HG03442 (cell line): ENCODE measurements around the gene UGT2B15.

ENCODE experiments used
- ATAC-seq: cut with Tn5 transposase; IDR thresholded peaks from one replicate; pipeline ENCODE4 v1.9.1; 2021; ENCODE audit warnings: mild to moderate bottlenecking, moderate library complexity; ENCODE audit not compliant: unreplicated experiment

UGT2B15 gene

DNA sequence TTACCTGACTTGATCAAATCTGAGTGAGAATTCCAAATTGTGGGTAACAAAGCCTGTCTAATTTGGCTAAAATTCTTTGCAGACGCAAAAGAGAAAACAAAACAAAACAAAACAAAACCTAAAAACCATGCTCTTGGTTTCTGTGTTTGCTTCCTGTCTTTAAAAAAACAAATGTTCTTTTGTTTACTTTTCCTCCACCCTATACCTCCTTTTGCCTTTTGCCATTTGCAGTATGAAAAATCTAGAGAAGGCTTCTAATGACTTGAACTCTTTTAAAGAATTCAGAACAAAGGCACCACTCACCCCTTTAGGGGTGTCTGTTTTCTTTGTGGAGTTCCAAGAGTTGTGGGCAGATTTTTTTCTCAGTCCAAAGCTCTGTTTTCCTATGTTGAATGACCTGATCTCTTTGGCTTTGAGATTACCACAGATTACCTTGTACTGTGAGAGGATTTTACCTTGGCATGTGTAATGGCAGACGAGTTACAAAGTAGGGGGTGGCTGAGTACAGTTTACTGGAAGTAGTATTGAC lies 13.9 kb downstream of the UGT2B15 start:
- peak; percentile 44 for ATAC-seq

DNA sequence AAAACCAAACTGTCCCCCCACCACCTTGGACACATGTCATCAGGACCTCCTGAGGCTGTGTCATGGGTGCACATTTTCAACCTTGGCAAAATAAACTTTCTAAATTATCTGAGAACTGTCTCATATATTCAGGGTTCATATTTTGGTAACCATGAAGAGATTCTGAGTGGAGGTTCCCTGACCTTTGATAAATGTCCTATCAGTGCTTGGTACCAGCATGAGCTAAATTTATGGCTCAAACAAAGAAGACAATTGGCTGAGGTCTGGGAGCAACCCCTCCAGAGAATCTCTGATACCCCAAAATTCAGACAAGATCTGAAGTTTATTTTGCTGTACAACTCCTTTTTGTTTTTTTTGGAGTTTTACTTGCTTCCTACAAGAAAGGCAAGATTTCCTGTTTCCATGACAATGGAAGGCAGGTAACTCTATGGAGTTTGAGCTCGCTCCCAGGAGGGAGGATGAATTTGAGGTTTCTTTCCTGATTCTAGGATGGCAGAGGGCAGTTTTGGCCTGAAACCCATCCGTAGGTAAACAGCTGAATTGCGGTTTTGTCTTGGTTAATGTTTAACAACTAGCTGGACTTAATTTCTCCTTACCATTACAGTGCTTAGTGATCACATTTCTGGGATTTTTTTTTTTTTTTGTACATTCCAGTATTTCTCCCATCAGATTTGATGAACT lies 14.5 kb downstream of the UGT2B15 start:
- peak; percentile 8 for ATAC-seq

DNA sequence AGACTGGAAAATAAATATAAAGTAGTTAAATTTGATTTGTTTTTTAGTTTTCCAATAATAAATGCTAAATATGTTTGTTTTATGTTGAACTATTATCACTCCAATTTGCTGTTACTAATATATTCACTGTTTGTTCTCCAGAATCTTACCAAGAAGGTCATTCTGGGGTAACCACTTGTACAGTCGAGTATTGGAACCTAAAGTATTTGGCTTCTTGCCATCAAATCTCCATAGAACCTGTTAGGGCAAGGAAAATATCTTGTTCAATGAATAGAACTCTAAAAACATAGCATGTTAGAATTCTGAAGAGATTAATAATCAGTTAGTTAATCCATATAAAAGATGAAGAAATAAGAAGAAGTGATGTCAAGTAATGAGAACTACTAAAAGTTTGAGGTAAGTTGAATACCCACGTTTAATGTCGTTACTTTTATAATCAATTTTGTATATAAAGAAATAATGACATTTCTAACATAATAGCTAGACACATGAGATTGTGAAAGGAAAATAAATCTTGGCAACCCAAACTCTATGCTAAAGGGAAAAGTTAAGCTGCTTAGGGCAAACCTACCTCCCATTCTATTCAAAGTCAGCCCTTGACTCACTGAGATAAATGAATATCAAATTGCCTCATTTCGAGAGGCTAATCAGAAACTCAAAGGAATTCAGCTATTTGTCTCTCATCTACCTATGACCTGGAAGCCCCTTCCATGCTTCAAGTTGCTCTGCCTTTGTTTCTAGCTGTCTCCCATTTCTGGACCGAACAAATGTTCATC lies 15.3 kb downstream of the UGT2B15 start:
- ATAC-seq, result no peak

DNA sequence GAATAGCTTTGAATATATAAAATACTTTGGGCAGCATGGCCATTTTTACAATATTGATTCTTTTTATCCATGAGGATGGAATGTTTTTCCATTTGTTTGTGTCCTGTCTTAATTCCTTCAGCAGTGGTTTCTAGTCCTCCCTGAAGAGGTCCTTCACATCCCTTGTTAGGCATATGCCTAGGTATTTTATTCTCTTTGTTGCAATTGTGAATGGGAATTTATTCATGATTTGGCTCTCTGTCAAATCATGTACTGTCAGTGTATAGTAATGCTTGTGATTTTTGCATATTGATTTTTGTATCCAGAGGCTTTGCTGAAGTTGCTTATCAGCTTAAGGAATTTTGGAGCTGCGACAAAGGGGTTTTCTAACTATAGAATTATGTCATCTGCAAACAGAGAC lies 18.5 kb downstream of the UGT2B15 start:
- no peak for ATAC-seq

DNA sequence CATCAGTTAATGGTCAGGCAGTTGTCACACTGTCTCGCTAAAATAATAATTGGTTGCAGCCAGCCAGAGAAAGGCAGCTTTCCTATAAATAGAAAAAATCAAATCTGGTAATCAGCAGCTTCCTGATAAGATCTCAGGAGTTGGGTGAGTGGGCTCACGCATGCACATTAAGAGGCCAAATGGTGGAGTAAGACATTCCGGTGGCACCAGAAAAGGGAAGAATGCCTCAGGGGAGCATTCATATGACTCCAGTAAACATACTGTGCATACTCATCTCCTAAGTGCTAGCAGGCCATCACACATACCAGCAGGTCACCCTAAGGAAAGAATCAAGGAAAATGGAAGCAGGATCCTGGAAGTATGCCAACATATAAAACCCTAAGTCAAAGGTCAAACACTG lies 40.1 kb downstream of the UGT2B15 start:
- no peak for ATAC-seq

DNA sequence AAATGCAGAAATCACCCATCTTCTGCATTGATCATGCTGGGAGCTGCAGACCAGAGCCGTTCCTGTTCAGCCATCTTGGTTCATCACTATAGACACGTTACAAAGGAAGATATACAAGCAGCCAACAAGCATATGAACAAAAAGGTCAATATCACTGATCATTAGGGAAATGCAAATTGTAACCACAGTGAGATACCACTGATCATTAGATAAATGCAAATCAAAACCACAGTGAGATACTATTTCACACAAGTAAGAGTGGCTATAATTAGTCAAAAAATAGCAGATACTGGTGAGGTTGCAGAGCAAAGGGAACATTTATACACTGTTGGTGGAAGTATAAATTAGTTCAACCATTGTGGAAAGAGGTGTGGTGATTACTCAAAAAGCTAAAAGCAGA lies 47.7 kb downstream of the UGT2B15 start:
- peak; percentile 52 for ATAC-seq

DNA sequence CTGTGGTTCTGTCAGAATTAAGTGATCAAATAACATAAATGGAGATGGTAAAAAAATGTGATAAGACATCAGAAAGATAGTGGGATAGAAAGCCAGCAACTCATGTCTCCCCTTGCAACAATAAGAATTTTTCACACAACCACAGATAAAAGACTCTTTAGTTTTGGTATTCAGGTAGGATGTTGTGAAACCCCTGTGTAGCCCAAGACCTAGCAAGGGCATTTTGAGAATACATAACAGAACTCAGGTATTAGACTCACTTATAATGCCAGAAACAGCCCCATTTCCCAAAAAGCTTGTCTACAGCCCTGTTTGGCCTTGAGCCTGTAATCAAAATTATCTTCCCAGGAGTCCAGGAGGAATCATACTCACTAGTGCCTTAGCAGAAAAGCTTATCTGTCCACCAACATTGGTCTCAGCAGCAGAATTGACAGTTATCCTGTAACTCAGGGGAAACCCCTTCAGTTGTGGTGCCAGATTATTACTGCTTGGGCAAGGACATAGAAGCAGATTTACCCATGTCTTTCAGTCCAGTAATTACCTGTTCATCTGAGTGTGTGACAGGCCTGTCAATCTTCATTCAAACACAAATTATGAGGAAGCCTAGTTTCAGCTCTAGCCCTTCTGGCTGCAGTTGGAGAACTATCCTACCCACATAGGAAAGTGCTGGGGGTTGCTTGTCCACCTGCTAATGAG lies 53.3 kb downstream of the UGT2B15 start:
- no peak for ATAC-seq

DNA sequence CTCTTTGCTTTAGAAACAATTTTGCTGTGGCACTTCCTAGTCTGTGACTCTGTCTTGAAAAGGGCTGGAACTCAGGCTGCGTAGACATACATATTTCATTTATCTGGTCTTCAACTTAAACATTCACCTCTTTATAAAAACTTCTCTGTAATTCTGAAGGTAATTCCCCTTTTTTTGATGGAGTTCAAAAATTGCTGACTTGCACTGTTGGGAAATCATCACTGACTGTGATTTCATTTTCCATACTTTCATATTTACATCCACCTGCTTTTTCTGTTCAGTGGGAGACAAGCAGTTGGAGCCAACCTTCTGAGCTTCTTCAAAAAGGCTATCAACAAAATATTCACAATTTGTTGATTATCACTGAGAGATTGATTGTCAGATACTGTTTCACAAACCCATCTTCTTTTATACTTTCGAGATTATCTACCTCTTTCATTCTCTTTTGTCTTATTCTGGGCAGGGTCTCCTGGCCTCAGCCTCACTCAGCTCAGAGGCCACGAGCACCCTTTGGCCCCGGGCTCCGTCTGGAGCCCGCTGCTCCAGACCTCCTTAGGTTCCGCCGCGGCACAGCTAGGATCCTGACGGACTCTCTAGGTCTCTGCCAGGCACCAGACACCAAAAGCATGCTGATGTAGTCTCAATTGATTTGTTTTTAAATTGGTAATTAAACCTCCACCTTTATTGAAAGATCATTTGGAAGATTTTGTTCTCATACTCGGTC lies 54.6 kb downstream of the UGT2B15 start:
- no peak for ATAC-seq

DNA sequence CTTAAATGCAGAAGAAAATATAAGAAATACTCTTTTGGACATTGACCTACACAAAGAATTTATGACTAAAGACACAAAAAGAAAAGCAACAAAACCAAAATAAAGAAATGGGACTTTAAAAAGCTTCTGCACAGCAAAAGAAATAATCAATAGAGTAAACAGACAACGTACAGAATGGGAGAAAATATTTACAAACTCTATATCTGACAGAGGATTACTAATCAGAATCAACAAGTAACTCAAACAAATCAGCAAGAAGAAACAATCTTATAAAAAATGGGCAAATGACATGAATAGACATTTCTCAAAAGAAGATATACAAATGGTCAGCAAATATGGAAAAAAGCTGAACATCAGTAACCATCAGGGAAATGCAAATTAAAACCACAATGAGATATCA lies 56.7 kb downstream of the UGT2B15 start:
- ATAC-seq, result no peak

DNA sequence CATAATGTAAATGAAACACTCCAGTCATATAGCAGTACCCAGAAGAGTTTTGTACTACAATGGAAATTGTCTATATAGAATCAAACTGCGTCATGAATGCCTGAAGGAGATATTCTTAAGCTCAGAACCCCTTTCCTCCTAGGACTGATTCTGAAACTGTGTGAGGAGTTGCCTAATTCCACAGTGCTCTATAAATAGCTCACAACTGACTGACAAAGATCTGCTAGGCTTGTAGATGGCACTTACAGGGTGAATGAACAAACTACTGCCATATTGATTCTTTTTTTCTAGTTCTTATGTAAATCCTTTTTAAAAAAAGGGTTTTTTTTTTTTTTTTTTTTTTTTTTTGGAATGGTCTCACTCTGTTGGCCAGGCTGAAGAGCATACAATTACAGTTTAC lies 64.2 kb downstream of the UGT2B15 start:
- ATAC-seq, result no peak

DNA sequence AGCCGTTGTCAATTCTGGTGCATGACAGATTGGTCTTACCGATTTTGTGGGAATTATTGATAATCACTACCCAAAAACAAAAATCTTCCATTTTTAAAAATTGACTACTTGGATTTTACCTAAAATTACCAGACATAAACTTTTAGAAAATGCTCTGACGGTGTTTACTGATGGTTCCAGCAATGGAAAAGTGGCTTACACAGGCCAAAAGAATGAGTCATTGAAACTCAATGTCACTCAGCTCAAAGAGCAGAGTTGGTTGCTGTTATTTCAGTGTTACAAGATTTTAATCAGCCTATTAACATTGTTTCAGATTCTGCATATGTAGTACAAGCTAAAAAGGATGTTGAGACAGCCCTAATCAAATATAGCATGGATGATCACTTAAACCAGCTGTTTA lies 71.3 kb downstream of the UGT2B15 start:
- no peak for ATAC-seq

DNA sequence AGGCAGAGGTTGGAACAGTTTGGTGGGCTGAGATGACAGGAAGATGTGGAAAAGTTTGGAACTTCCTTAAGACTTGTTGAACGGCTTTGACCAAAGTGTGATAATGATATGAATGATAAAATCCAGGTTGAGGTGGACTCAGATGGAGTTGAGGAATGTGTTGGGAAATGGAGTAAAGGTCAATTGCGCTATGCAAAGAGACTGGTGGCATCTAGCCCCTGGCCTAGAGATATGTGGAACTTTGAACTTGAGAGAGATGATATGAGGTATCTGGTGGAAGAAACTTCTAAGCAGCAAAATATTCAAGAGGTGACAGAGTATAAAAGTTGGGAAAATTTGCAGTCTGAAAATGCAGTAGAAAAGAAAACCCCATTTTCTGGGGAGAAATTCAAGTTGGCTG lies 73.0 kb downstream of the UGT2B15 start:
- no peak for ATAC-seq
